HCT116 (cell line): ENCODE data around the gene ERBIN. TPM values are rescaled to one million over a fixed set of nuclear protein-coding genes. Genes with fewer than 3 reads are reported as not detected.

ENCODE experiments used
- ATAC-seq: fragments of 200-7000 bp; cut with Tn5 transposase; 2 replicates; pipeline ENCODE4 v1.9.1; 2020; ENCODE audit warnings: mild to moderate bottlenecking, moderate library complexity
- BruUV-seq: library from RNA; stranded (reverse); fragments of 400-500 nt; replicated peaks from 2 replicates; lab custom pipeline; 2021; lab: Mats Ljungman, UMichigan
- CTCF ChIA-PET: fragments of 300-600 bp; sonication (Branson Sonifier 250); formaldehyde crosslinking; loops from one replicate; lab custom pipeline; 2021; ENCODE audit warnings: antibody characterized with exemption; lab: Charles Lee
- POLR2A ChIA-PET: fragments of 300-600, 350-600 bp; sonication (Branson Sonifier 250); formaldehyde crosslinking; loops from one replicate; lab custom pipeline; 2021; ENCODE audit warnings: antibody characterized with exemption; lab: Charles Lee
- RAD21 ChIA-PET, 2 experiments: fragments of 300-600 bp; sonication (Branson Sonifier 250); formaldehyde crosslinking; loops; one replicate each; lab custom pipeline; 2023; ENCODE audit warnings: low total read pairs in 2 of 2; ENCODE audit not compliant: uncharacterized antibody in 2 of 2, unreplicated experiment in 2 of 2, low non-redundant PET in 1 of 2; lab: Charles Lee
- DNase-seq: peaks from one replicate; pipeline ENCODE4 v3.0.0-alpha.2; 2010; ENCODE audit warnings: low read depth, low spot score
- H2AFZ ChIP-seq: fragments of 200-600 bp; shearing (Covaris generic), sonication (generic); 2 replicates; pipeline ENCODE4 v1.6.1; 2017; ENCODE audit warnings: low read depth, mixed run types, mixed read lengths, antibody characterized with exemption, low read length; ENCODE audit not compliant: poor library complexity, severe bottlenecking
- H3K27ac ChIP-seq: 2 replicates; pipeline ENCODE4 v1.5.1; 2012; ENCODE audit warnings: low read depth, low read length
- H3K27me3 ChIP-seq: fragments of 200-600 bp; sonication (generic); 2 replicates; pipeline ENCODE4 v1.6.1; 2016; ENCODE audit warnings: mixed run types, low read length, mixed read lengths; ENCODE audit not compliant: insufficient read depth
- H3K36me3 ChIP-seq, 2 experiments: fragments of 200-500 bp in 1 of 2; fragments of 200-600 bp in 1 of 2; sonication (Bioruptor generic) in 1 of 2; sonication (generic) in 1 of 2; 2 replicates each; pipeline versions ENCODE4 v1.5.1 to v1.6.1; 2014 to 2016; ENCODE audit warnings: low read length in 2 of 2, inconsistent platforms in 1 of 2, mixed read lengths in 1 of 2, mixed run types in 1 of 2; ENCODE audit not compliant: insufficient read depth in 2 of 2, control insufficient read depth in 1 of 2
- H3K4me1 ChIP-seq, 2 experiments: fragments of 200-600 bp in 1 of 2; sonication (generic) in 1 of 2; 2 replicates each; pipeline versions ENCODE4 v1.5.1 to v1.6.1; 2012 to 2017; ENCODE audit warnings: low read length in 2 of 2, inconsistent platforms in 1 of 2, mild to moderate bottlenecking in 1 of 2, mixed read lengths in 1 of 2, mixed run types in 1 of 2, moderate library complexity in 1 of 2; ENCODE audit not compliant: insufficient read depth in 2 of 2, control insufficient read depth in 1 of 2
- H3K4me2 ChIP-seq: fragments of 200-600 bp; sonication (generic); 2 replicates; pipeline ENCODE4 v1.6.1; 2017; ENCODE audit warnings: mixed run types, low read length, mixed read lengths
- H3K4me3 ChIP-seq, 2 experiments: fragments of 200-600 bp in 1 of 2; sonication (generic) in 1 of 2; replicated peaks in 1 of 2; 2 replicates each; pipeline ENCODE4 v1.5.1; 2011 to 2016; ENCODE audit warnings: low read length in 2 of 2, control low read depth in 1 of 2, low read depth in 1 of 2, mild to moderate bottlenecking in 1 of 2, mixed read lengths in 1 of 2, mixed run types in 1 of 2
- H3K79me2 ChIP-seq: fragments of 200-600 bp; sonication (generic); 2 replicates; pipeline ENCODE4 v1.6.1; 2017; ENCODE audit warnings: mild to moderate bottlenecking, mixed run types, low read length, moderate library complexity, mixed read lengths; ENCODE audit not compliant: insufficient read depth
- H3K9ac ChIP-seq: fragments of 200-600 bp; sonication (generic); 2 replicates; pipeline ENCODE4 v1.6.1; 2016; ENCODE audit warnings: low read length, mixed read lengths
- H3K9me2 ChIP-seq: fragments of 200-600 bp; sonication (generic), shearing (Covaris generic); 2 replicates; pipeline ENCODE4 v1.6.1; 2017; ENCODE audit warnings: mixed run types, mild to moderate bottlenecking, moderate library complexity; ENCODE audit not compliant: insufficient read depth
- H3K9me3 ChIP-seq, 2 experiments: fragments of 200-500 bp in 1 of 2; fragments of 200-600 bp in 1 of 2; sonication (Bioruptor generic) in 1 of 2; sonication (generic) in 1 of 2; 2 replicates each; pipeline ENCODE4 v1.6.1; 2014 to 2017; ENCODE audit warnings: low read length in 2 of 2, mixed read lengths in 2 of 2, inconsistent platforms in 1 of 2, low read depth in 1 of 2, mild to moderate bottlenecking in 1 of 2, mixed run types in 1 of 2, moderate library complexity in 1 of 2; ENCODE audit not compliant: control insufficient read depth in 1 of 2, insufficient read depth in 1 of 2
- H4K20me1 ChIP-seq: fragments of 200-600 bp; sonication (generic), shearing (Covaris generic); 2 replicates; pipeline ENCODE4 v1.6.1; 2017; ENCODE audit warnings: mixed run types, mild to moderate bottlenecking, moderate library complexity; ENCODE audit not compliant: insufficient read depth
- CEBPB ChIP-seq: IDR thresholded peaks from 2 replicates; pipeline ENCODE4 v1.6.1; 2012; ENCODE audit warnings: low read depth
- EZH2phosphoT487 ChIP-seq: fragments of 200-600 bp; IDR thresholded peaks from 2 replicates; pipeline ENCODE4 v1.6.1; 2018; ENCODE audit warnings: antibody characterized with exemption, borderline replicate concordance
- FOSL1 ChIP-seq: IDR thresholded peaks from 2 replicates; pipeline ENCODE4 v1.6.1; 2012; ENCODE audit warnings: low read depth
- JUND ChIP-seq: IDR thresholded peaks from 2 replicates; pipeline ENCODE4 v1.6.1; 2012
- POLR2A ChIP-seq: IDR thresholded peaks from 2 replicates; pipeline ENCODE4 v1.7.0; 2011; ENCODE audit warnings: borderline replicate concordance; ENCODE audit not compliant: insufficient read depth, insufficient read length; ENCODE audit errors: extremely low read depth
- SP1 ChIP-seq: IDR thresholded peaks from 2 replicates; pipeline ENCODE4 v1.6.1; 2012; ENCODE audit warnings: low read depth
- TCF7L2 ChIP-seq: IDR thresholded peaks from 2 replicates; pipeline ENCODE4 v1.7.0; 2011; ENCODE audit warnings: borderline replicate concordance, inconsistent platforms; ENCODE audit not compliant: insufficient read depth, insufficient read length; ENCODE audit errors: extremely low read depth
- ZNF274 ChIP-seq: fragments of 200-500 bp; sonication (Bioruptor generic); IDR thresholded peaks from 2 replicates; pipeline ENCODE4 v1.6.1; 2014; ENCODE audit warnings: mild to moderate bottlenecking, low read depth, low read length, inconsistent platforms
- intact Hi-C: fragments of 100-400 bp; cut with micrococcal nuclease; formaldehyde crosslinking; loops from 2 replicates; pipeline ENCODE4 v1.10.0; 2022
- total RNA-seq: library from RNA; stranded (reverse); gene quantifications from one replicate; pipeline ENCODE4 v1.2.1, GENCODE V29; 2021; ENCODE audit not compliant: unreplicated experiment
- TF ChIP-seq, protein P1 (sequence below): IDR thresholded peaks from 2 replicates; pipeline ENCODE4 v1.6.1; 2012
- TF ChIP-seq, protein P2 (sequence below): IDR thresholded peaks from 2 replicates; pipeline ENCODE4 v1.6.1; 2012; ENCODE audit warnings: low read depth

Gene ERBIN
- total RNA-seq, 1 experiment from 2014 or later: 57.4 TPM

DNA sequence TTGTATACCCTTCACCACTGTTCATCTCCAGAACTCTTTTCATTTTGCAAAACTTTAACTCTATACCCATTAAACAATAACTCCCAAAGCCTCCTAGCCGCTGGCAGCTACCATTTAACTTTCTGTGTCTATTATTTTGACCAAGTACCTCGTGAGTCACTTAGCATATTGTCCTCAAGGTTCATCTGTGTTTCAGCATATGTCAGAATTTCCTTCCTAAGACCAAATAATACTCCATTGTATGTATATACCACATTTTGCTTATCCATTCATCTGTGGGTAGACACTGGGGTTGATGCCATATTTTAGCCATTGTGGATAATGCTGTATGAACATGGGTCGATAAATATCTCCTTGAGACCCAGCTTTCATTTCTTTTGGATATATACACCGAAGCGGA is 17.4 kb downstream of the ERBIN start:
- POLR2A ChIA-PET: no interaction called here
- Histone ChIP-seq H3K9me3 (no peaks in the 10 kb centered on the region), H4K20me1 (peaks cover 9% of the 10 kb centered on the region; the same call in 1 of the 2 replicates), H3K27ac (no peak overlapping the region), H3K4me3 (no peak overlapping the region), H3K36me3 (no peaks in the 10 kb centered on the region), H3K4me1 (no peaks in the 10 kb centered on the region), H2AFZ (no peak overlapping the region), H3K79me2 (peaks cover 83% of the 10 kb centered on the region)
- RAD21 ChIA-PET: no interaction called here
- no peak for DNase-seq
- no TSS peak for BruUV-seq
- CTCF ChIA-PET: no interaction called here
- intact Hi-C loops: no loop called here
- no peak for TF ChIP-seq POLR2A
- TF ChIP-seq, protein P1, sequence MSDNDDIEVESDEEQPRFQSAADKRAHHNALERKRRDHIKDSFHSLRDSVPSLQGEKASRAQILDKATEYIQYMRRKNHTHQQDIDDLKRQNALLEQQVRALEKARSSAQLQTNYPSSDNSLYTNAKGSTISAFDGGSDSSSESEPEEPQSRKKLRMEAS: no peak
- TF ChIP-seq FOSL1: no peak
- TF ChIP-seq CEBPB: no peak
- TF ChIP-seq, all 23 proteins: peak for 0
- no peak for ATAC-seq
- Histone ChIP-seq H3K9me2 (peaks cover 6% of the 10 kb centered on the region; the same call in 1 of the 2 replicates), H3K9ac (no peak overlapping the region), H3K4me2 (no peak overlapping the region), H3K27me3 (no peaks in the 10 kb centered on the region)

DNA sequence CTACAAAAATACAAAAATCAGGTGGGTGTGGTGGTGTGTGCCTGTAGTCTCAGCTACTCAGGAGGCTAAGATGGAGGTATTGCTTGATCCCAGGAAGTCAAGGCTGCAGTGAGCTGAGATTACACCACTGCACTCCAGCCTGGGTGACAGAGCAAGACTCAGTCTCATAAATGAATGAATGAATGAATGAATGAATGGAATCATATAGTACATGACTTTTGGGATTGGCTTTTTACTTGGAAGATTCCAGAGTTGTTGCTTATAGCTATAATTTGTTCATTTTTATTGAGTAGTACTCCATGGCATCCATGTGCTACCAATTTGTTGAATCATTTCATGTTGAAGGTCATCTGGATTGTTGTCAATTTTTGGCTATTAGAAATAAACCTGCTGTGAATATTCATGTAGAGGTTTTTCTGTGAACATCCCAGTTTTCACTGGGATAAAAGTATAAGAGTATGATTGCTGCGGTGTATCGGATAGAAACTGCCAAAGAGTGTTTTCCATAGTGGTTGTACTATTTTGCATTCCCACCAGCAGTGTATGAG is 19.9 kb downstream of the ERBIN start:
- ChIA-PET POLR2A (no interaction called here), RAD21 (no interaction called here), CTCF (no interaction called here)
- TF ChIP-seq SP1 (no peak), JUND (no peak), EZH2phosphoT487 (no peak), TCF7L2 (no peak), ZNF274 (no peak), POLR2A (no peak)
- TF ChIP-seq, protein P2, sequence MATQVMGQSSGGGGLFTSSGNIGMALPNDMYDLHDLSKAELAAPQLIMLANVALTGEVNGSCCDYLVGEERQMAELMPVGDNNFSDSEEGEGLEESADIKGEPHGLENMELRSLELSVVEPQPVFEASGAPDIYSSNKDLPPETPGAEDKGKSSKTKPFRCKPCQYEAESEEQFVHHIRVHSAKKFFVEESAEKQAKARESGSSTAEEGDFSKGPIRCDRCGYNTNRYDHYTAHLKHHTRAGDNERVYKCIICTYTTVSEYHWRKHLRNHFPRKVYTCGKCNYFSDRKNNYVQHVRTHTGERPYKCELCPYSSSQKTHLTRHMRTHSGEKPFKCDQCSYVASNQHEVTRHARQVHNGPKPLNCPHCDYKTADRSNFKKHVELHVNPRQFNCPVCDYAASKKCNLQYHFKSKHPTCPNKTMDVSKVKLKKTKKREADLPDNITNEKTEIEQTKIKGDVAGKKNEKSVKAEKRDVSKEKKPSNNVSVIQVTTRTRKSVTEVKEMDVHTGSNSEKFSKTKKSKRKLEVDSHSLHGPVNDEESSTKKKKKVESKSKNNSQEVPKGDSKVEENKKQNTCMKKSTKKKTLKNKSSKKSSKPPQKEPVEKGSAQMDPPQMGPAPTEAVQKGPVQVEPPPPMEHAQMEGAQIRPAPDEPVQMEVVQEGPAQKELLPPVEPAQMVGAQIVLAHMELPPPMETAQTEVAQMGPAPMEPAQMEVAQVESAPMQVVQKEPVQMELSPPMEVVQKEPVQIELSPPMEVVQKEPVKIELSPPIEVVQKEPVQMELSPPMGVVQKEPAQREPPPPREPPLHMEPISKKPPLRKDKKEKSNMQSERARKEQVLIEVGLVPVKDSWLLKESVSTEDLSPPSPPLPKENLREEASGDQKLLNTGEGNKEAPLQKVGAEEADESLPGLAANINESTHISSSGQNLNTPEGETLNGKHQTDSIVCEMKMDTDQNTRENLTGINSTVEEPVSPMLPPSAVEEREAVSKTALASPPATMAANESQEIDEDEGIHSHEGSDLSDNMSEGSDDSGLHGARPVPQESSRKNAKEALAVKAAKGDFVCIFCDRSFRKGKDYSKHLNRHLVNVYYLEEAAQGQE: no peak
- TF ChIP-seq, protein P1: no peak
- Histone ChIP-seq H3K9me2 (peaks cover 6% of the 10 kb centered on the region; the same call in 1 of the 2 replicates), H3K4me1 (no peaks in the 10 kb centered on the region), H3K27ac (no peak overlapping the region), H4K20me1 (peaks cover 17% of the 10 kb centered on the region; the same call in 1 of the 2 replicates), H3K4me2 (no peak overlapping the region), H3K4me3 (no peak overlapping the region), H3K9me3 (no peaks in the 10 kb centered on the region), H3K79me2 (peaks cover 100% of the 10 kb centered on the region), H3K9ac (no peak overlapping the region), H3K36me3 (no peaks in the 10 kb centered on the region), H2AFZ (no peak overlapping the region), H3K27me3 (no peaks in the 10 kb centered on the region)
- intact Hi-C loops: no loop called here
- no TSS peak for BruUV-seq
- DNase-seq: no peak
- no peak for ATAC-seq
